ENCODE results near the gene PLCL1.

PLCL1 gene

DNA sequence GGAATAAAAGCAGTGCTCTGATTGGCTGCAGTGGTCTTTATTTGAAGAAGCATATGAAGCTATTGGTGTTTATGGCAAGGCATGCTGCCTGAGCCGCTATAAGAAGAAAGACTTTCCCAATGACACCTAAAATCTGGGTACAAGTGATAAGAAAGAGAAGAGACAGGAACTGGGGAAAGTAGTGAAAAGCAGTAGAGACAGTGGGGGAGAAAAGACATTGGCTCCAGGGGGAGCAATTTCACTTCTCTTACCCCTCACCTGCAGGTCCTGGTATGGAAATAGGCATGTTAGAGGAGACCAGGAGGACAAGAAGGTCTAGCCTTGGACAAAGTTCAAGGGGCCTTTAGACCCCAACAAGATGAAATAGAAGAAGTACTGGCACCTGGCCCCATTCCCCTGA is 47.1 kb downstream of the PLCL1 start:
- TF ChIP-seq, protein P1, sequence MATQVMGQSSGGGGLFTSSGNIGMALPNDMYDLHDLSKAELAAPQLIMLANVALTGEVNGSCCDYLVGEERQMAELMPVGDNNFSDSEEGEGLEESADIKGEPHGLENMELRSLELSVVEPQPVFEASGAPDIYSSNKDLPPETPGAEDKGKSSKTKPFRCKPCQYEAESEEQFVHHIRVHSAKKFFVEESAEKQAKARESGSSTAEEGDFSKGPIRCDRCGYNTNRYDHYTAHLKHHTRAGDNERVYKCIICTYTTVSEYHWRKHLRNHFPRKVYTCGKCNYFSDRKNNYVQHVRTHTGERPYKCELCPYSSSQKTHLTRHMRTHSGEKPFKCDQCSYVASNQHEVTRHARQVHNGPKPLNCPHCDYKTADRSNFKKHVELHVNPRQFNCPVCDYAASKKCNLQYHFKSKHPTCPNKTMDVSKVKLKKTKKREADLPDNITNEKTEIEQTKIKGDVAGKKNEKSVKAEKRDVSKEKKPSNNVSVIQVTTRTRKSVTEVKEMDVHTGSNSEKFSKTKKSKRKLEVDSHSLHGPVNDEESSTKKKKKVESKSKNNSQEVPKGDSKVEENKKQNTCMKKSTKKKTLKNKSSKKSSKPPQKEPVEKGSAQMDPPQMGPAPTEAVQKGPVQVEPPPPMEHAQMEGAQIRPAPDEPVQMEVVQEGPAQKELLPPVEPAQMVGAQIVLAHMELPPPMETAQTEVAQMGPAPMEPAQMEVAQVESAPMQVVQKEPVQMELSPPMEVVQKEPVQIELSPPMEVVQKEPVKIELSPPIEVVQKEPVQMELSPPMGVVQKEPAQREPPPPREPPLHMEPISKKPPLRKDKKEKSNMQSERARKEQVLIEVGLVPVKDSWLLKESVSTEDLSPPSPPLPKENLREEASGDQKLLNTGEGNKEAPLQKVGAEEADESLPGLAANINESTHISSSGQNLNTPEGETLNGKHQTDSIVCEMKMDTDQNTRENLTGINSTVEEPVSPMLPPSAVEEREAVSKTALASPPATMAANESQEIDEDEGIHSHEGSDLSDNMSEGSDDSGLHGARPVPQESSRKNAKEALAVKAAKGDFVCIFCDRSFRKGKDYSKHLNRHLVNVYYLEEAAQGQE (IDR thresholded peaks at IDR 0.05; ENCODE audit: insufficient read depth in 1 of 2, low read depth in 2 of 2, low read length in 2 of 2): no peak
- TF ChIP-seq SIN3A (IDR thresholded peaks at IDR 0.05; ENCODE audit: borderline replicate concordance, insufficient read depth, low read length) (no peak), TAF1 (IDR thresholded peaks at IDR 0.05; ENCODE audit: borderline replicate concordance, insufficient read depth, low read length) (no peak), POLR2AphosphoS5 (IDR thresholded peaks at IDR 0.05; ENCODE audit: low read depth, low read length) (no peak), FOXP2 (optimal IDR thresholded peaks at IDR 0.05; ENCODE audit: borderline replicate concordance, extremely low read depth, extremely low read length, insufficient read depth) (no peak)

DNA sequence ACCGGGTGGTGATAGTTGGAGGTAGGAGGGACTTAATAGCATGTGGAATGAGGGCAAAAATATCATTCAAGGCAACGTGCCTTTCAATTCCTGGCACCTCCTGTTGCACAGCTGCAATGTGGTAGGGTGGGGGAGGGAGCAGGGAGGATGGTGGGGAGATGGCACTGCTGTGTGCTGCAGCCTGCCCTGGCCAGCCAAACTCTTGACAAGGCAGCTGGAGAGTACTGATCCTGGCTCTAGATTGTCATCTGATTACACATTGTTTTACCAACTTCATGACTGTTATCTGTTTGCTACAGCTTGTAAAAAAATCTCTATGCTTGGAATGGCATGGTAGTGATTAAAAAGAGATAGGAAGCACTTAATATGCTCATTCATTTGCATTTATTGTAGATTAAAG is 47.7 kb downstream of the PLCL1 start:
- TF ChIP-seq FOXP2 (optimal IDR thresholded peaks at IDR 0.05; ENCODE audit: borderline replicate concordance, extremely low read depth, extremely low read length, insufficient read depth) (no peak), POLR2AphosphoS5 (IDR thresholded peaks at IDR 0.05; ENCODE audit: low read depth, low read length) (no peak), TAF1 (IDR thresholded peaks at IDR 0.05; ENCODE audit: borderline replicate concordance, insufficient read depth, low read length) (no peak), SIN3A (IDR thresholded peaks at IDR 0.05; ENCODE audit: borderline replicate concordance, insufficient read depth, low read length) (no peak)
- TF ChIP-seq, protein P1 (IDR thresholded peaks at IDR 0.05; ENCODE audit: insufficient read depth in 1 of 2, low read depth in 2 of 2, low read length in 2 of 2): no peak

DNA sequence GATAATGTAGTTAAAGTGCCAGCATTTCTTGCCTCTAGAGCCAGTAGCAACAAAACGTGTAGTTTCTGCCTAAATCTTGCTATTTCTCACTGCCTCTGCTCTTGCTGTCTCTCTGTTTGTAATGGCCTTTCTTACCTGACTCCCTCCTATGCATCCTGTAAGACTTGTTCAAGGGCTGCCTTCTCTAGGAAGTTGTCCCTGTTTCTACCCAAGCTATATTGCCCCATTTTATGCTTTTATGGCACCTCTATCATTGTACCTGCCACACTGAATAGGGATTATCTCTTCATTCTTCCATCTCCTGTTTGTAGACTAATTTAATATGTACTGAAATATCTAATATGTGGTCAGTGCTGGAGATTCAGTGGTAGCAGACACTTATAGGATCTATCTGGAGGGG is 49.2 kb downstream of the PLCL1 start:
- TF ChIP-seq POLR2AphosphoS5 (IDR thresholded peaks at IDR 0.05; ENCODE audit: low read depth, low read length) (no peak), TAF1 (IDR thresholded peaks at IDR 0.05; ENCODE audit: borderline replicate concordance, insufficient read depth, low read length) (no peak), FOXP2 (optimal IDR thresholded peaks at IDR 0.05; ENCODE audit: borderline replicate concordance, extremely low read depth, extremely low read length, insufficient read depth) (no peak), SIN3A (IDR thresholded peaks at IDR 0.05; ENCODE audit: borderline replicate concordance, insufficient read depth, low read length) (no peak)
- TF ChIP-seq, protein P1 (IDR thresholded peaks at IDR 0.05; ENCODE audit: insufficient read depth in 1 of 2, low read depth in 2 of 2, low read length in 2 of 2): no peak

DNA sequence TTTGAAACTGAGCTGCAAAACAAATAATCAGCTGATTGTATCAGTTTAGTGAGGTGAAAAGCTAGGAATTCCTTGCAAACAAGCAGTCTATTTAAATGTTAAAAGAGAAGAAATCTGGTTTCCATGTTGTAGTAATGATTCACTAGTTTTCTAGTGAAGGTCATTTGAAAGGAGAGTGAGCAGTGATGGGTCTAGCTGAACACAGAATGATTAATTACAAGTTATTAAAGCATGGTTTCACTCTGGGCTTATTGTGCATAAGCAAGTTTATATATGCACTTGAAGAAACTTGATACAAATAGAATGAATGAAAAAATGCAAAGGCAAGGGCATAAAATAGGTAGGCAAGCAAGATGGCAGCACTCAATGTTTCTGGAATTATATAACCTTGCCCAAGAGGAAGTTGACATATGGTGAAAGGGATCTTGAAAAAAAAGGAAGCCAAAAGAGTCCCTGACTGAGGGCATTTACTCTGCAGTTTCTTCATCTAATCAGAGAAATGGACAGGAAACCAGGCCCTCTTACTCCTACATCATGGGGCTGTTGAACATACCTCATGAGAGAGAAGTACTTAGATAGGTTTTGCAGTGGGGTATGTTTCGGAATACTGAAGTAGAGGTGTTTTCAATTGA is 53.2 kb downstream of the PLCL1 start:
- TF ChIP-seq TAF1 (IDR thresholded peaks at IDR 0.05; ENCODE audit: borderline replicate concordance, insufficient read depth, low read length): no peak
- TF ChIP-seq FOXP2 (optimal IDR thresholded peaks at IDR 0.05; ENCODE audit: borderline replicate concordance, extremely low read depth, extremely low read length, insufficient read depth): no peak
- TF ChIP-seq, protein P1 (IDR thresholded peaks at IDR 0.05; ENCODE audit: insufficient read depth in 1 of 2, low read depth in 2 of 2, low read length in 2 of 2): no peak
- TF ChIP-seq SIN3A (IDR thresholded peaks at IDR 0.05; ENCODE audit: borderline replicate concordance, insufficient read depth, low read length): no peak
- no peak for TF ChIP-seq POLR2AphosphoS5 (IDR thresholded peaks at IDR 0.05; ENCODE audit: low read depth, low read length)

All from PFSK-1 (cell line).